Endothelial cell of umbilical vein (primary cell): Measurements from ENCODE around the gene ZSCAN4. TPM values are rescaled to one million over a fixed set of nuclear protein-coding genes. Genes with fewer than 3 reads are reported as not detected.

Experiments used
- BruUV-seq: library from RNA; stranded (reverse); fragments of 400-500 nt; replicated peaks from 2 replicates; lab custom pipeline; 2021; lab: Mats Ljungman, UMichigan
- CTCF ChIA-PET: fragments of 300-600, 350-600 bp; sonication (Branson Sonifier 250); formaldehyde crosslinking; loops from one replicate; lab custom pipeline; 2021; ENCODE audit warnings: antibody characterized with exemption, inconsistent platforms; lab: Charles Lee
- POLR2A ChIA-PET: fragments of 300-600, 350-600 bp; sonication (Branson Sonifier 250); formaldehyde crosslinking; loops from one replicate; lab custom pipeline; 2021; ENCODE audit warnings: antibody characterized with exemption, inconsistent platforms; lab: Charles Lee
- DNase-seq: peaks from one replicate; pipeline ENCODE4 v3.0.0-alpha.2; 2011; ENCODE audit warnings: low read depth, low spot score
- FAIRE-seq: peaks from 2 replicates; lab custom pipeline; 2011; peaks lifted over from hg19 to GRCh38; lab: Jason Lieb, UNC
- H2AFZ ChIP-seq: 2 replicates; pipeline ENCODE4 v1.6.0; 2012; ENCODE audit warnings: low read depth, low read length, control low read depth, inconsistent platforms
- H3K27ac ChIP-seq: 2 replicates; pipeline ENCODE4 v1.5.1; 2011; ENCODE audit warnings: low read depth, mild to moderate bottlenecking, control low read depth, low read length, moderate library complexity; ENCODE audit not compliant: insufficient read depth
- H3K27me3 ChIP-seq, 2 experiments: 2 replicates each; pipeline versions ENCODE4 v1.6.0 to v1.6.1; 2011; ENCODE audit warnings: low read length in 2 of 2, mixed read lengths in 1 of 2; ENCODE audit not compliant: control insufficient read depth in 2 of 2, insufficient read depth in 2 of 2
- H3K36me3 ChIP-seq, 2 experiments: 2 replicates in 1 of 2; 3 replicates in 1 of 2; pipeline ENCODE4 v1.5.1; 2011; ENCODE audit warnings: low read length in 2 of 2, mild to moderate bottlenecking in 1 of 2, moderate library complexity in 1 of 2; ENCODE audit not compliant: control insufficient read depth in 2 of 2, insufficient read depth in 2 of 2; ENCODE audit errors: extremely low read depth in 1 of 2
- H3K4me1 ChIP-seq: 3 replicates; pipeline ENCODE4 v1.5.1; 2011; ENCODE audit warnings: mild to moderate bottlenecking, low read length; ENCODE audit not compliant: control insufficient read depth, insufficient read depth; ENCODE audit errors: extremely low read depth
- H3K4me2 ChIP-seq: 2 replicates; pipeline ENCODE4 v1.6.1; 2011; ENCODE audit warnings: low read length, control low read depth, mixed read lengths; ENCODE audit not compliant: insufficient read depth
- H3K4me3 ChIP-seq, 3 experiments: fragments of 200-600 bp in 1 of 3; sonication (generic), shearing (Covaris generic) in 1 of 3; replicated peaks in 1 of 3; 2 replicates each; pipeline ENCODE4 v1.5.1; 2011 to 2016; ENCODE audit warnings: control low read depth in 3 of 3, low read length in 3 of 3, mild to moderate bottlenecking in 2 of 3, inconsistent platforms in 1 of 3, low read depth in 1 of 3, moderate library complexity in 1 of 3; ENCODE audit not compliant: insufficient read depth in 1 of 3
- H3K79me2 ChIP-seq: 2 replicates; pipeline ENCODE4 v1.6.0; 2012; ENCODE audit warnings: low read length, inconsistent platforms; ENCODE audit not compliant: control insufficient read depth, insufficient read depth
- H3K9ac ChIP-seq: replicated peaks from 2 replicates; pipeline ENCODE3; 2011; ENCODE audit warnings: low read length, control low read depth; ENCODE audit not compliant: insufficient read depth; ENCODE audit errors: extremely low read depth
- H3K9me1 ChIP-seq: replicated peaks from 3 replicates; pipeline ENCODE4 v1.6.0; 2011; ENCODE audit warnings: mild to moderate bottlenecking, low read length; ENCODE audit not compliant: control insufficient read depth, insufficient read depth; ENCODE audit errors: extremely low read depth
- H3K9me3 ChIP-seq: replicated peaks from 2 replicates; pipeline ENCODE4 v1.5.1; 2012; ENCODE audit warnings: low read length, inconsistent platforms; ENCODE audit not compliant: control insufficient read depth, insufficient read depth
- H4K20me1 ChIP-seq: replicated peaks from 2 replicates; pipeline ENCODE3; 2011; ENCODE audit warnings: mild to moderate bottlenecking, low read length; ENCODE audit not compliant: control insufficient read depth, insufficient read depth; ENCODE audit errors: extremely low read depth
- CTCF ChIP-seq, 2 donors: IDR thresholded peaks; 1 replicate in 1 of 2; 2 replicates in 1 of 2; pipeline ENCODE4 v1.5.1; 2011; ENCODE audit warnings: low read length in 2 of 2, mild to moderate bottlenecking in 2 of 2, moderate library complexity in 2 of 2, control low read depth in 1 of 2, inconsistent platforms in 1 of 2, low read depth in 1 of 2; ENCODE audit not compliant: insufficient read depth in 1 of 2; ENCODE audit errors: extremely low read depth in 1 of 2
- EZH2 ChIP-seq: IDR thresholded peaks from 2 replicates; pipeline ENCODE4 v1.6.1; 2012; ENCODE audit warnings: borderline replicate concordance, low read depth, mild to moderate bottlenecking, moderate library complexity, low read length, inconsistent platforms; ENCODE audit not compliant: severe bottlenecking
- FOS ChIP-seq: IDR thresholded peaks from 2 replicates; pipeline ENCODE4 v1.6.1; 2011; ENCODE audit warnings: mild to moderate bottlenecking, low read length, moderate library complexity, borderline replicate concordance; ENCODE audit not compliant: insufficient read depth
- GATA2 ChIP-seq: IDR thresholded peaks from 2 replicates; pipeline ENCODE4 v1.7.0; 2011; ENCODE audit warnings: low read depth, mild to moderate bottlenecking, moderate library complexity, mixed read lengths, low read length; ENCODE audit not compliant: insufficient read length, insufficient read depth
- MYC ChIP-seq: IDR thresholded peaks from one replicate; pipeline ENCODE4 v1.6.1; 2011; ENCODE audit warnings: mild to moderate bottlenecking, low read depth, low read length
- POLR2AphosphoS5 ChIP-seq: IDR thresholded peaks from 2 replicates; pipeline ENCODE4 v1.6.1; 2012; ENCODE audit warnings: low read depth, mild to moderate bottlenecking, control low read depth, low read length, moderate library complexity; ENCODE audit not compliant: insufficient read depth
- dilution Hi-C: fragments of 300-500 bp; cut with MboI; formaldehyde crosslinking; loops from one replicate; pipeline ENCODE4 v1.15.0; 2019; ENCODE audit warnings: low sequenced_read_pairs; ENCODE audit not compliant: extremely low pct_ligation_motif_present
- intact Hi-C: fragments of 100-400 bp; cut with micrococcal nuclease; formaldehyde crosslinking; loops from one replicate; pipeline ENCODE4 v1.10.0; 2022
- polyA plus RNA-seq, 4 experiments: library from polyadenylated mRNA; depleted of rRNA in 3 of 4; stranded (reverse) in 3 of 4; unstranded in 1 of 4; fragments of >200 nt; gene quantifications; 2 replicates each; pipeline versions ENCODE4 v1.2.1 to v1.2.3, GENCODE V29; 2011 to 2012; ENCODE audit warnings: missing spikeins in 1 of 4
- total RNA-seq: library from RNA; stranded (reverse); gene quantifications from 2 replicates; pipeline ENCODE4 v1.2.3, GENCODE V29; 2021

The ZSCAN4 gene
- total and polyA plus RNA-seq, 2 donors (not counting 3 experiments of a cell fraction or from before 2014, with no cell fraction given): not detected

DNA sequence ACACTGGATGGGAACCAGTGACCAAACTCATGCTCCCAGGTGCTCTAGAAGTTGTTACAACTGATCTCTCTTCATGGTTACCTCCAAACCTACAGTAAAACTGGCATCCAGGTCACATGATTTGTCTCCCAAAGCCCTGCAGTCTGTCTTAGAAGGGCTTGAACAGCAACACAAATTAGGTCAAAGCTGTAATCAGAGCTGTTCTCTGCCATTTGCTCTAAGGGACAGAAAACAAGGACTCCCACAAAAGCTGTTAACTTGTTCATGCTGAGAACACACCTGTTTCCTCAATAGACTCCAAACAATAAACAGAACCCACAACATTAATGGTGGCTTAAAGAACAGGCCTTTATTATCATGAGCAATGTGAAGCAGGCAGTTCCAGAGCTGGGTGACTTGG, 50.7 kb downstream of the ZSCAN4 start:
- no peaks in the 10 kb centered on the region for H3K79me2 ChIP-seq
- intact Hi-C loops: no loop called here
- POLR2A ChIA-PET: no interaction called here
- no peak overlapping the region for H3K9ac ChIP-seq
- no peak for TF ChIP-seq CTCF (IDR thresholded peaks at IDR 0.05; ENCODE audit: extremely low read depth in 1 of 2, insufficient read depth in 1 of 2, low read depth in 1 of 2, low read length in 2 of 2)
- no peak for TF ChIP-seq POLR2AphosphoS5
- no peak for TF ChIP-seq MYC
- TF ChIP-seq GATA2: no peak
- TF ChIP-seq FOS: no peak
- TF ChIP-seq EZH2: no peak
- CTCF ChIA-PET: no interaction called here
- H3K36me3 ChIP-seq: peaks cover 9 to 22% of the 10 kb centered on the region in 2 experiments
- H2AFZ ChIP-seq: no peak overlapping the region
- DNase-seq (no peak), FAIRE-seq (no peak)
- no peaks in the 10 kb centered on the region for H3K27me3 ChIP-seq
- H3K4me3 ChIP-seq: no peak overlapping the region
- H4K20me1 ChIP-seq: no peaks in the 10 kb centered on the region
- dilution Hi-C loops: no loop called here
- H3K9me3 ChIP-seq: peaks cover 26% of the 10 kb centered on the region
- no peaks in the 10 kb centered on the region for H3K9me1 ChIP-seq
- no peak overlapping the region for H3K4me2 ChIP-seq
- H3K27ac ChIP-seq: no peak overlapping the region
- no TSS peak for BruUV-seq
- no peaks in the 10 kb centered on the region for H3K4me1 ChIP-seq
